ENCODE data around the gene PARVA.

Gene PARVA

GRCh38 chr11:12392672-12393071 is 15.3 kb downstream of the PARVA start:
- H4K8ac ChIP-seq (ENCODE audit: low read length), result no peak overlapping the region
- H3K9me3 ChIP-seq (ENCODE audit: control insufficient read depth, low read length), result peaks cover 5% of the 10 kb centered on the region
- no peak overlapping the region for H2AK5ac ChIP-seq (ENCODE audit: low read length, severe bottlenecking)
- H3K27ac ChIP-seq (ENCODE audit: low read length, poor library complexity, severe bottlenecking), result no peak overlapping the region
- no peaks in the 10 kb centered on the region for H3K27me3 ChIP-seq (ENCODE audit: control insufficient read depth in 1 of 2, insufficient read depth in 1 of 2, low read length in 2 of 2)
- no peak overlapping the region for H2BK120ac ChIP-seq (ENCODE audit: low read depth, low read length)
- H2BK5ac ChIP-seq (ENCODE audit: low read depth, low read length, poor library complexity, severe bottlenecking), result no peak overlapping the region
- H3K4me3 ChIP-seq (ENCODE audit: insufficient read depth in 1 of 2, low read depth in 1 of 2, low read length in 2 of 2), result no peak overlapping the region
- no peak overlapping the region for H2BK12ac ChIP-seq (ENCODE audit: low read length in 2 of 2)
- H3K36me3 ChIP-seq (ENCODE audit: control insufficient read depth in 1 of 2, insufficient read depth in 2 of 2, low read depth in 1 of 2, low read length in 2 of 2), result peaks cover 3 to 22% of the 10 kb centered on the region in 2 experiments
- H3K4me2 ChIP-seq (ENCODE audit: low read length, poor library complexity, severe bottlenecking), result no peak overlapping the region
- H4K91ac ChIP-seq (ENCODE audit: low read length), result no peak overlapping the region
- 100% methylated on average over 1 of the region's 1 CpG for WGBS
- no peak overlapping the region for H3K18ac ChIP-seq (ENCODE audit: low read depth in 1 of 2, low read length in 2 of 2)
- H3K23ac ChIP-seq (ENCODE audit: low read length in 2 of 2), result no peak overlapping the region
- no peak overlapping the region for H2BK15ac ChIP-seq (ENCODE audit: low read depth, poor library complexity, severe bottlenecking)
- no peak for DNase-seq
- H2AFZ ChIP-seq (ENCODE audit: low read depth, low read length), result no peak overlapping the region
- H3K79me1 ChIP-seq (replicated peaks; ENCODE audit: low read length, poor library complexity, severe bottlenecking), result peaks cover 22% of the 10 kb centered on the region
- no peak overlapping the region for H3K14ac ChIP-seq (ENCODE audit: low read length in 2 of 2)
- no peak overlapping the region for H3K9ac ChIP-seq (ENCODE audit: low read length)
- H3K4me1 ChIP-seq (ENCODE audit: control insufficient read depth, insufficient read depth, low read depth, low read length), result peaks cover 15% of the 10 kb centered on the region
- no peak overlapping the region for H3K4ac ChIP-seq (ENCODE audit: low read depth in 1 of 2, low read length in 2 of 2)

- no peak for DNase-seq
- Histone ChIP-seq H4K8ac (ENCODE audit: low read length) (no peak overlapping the region), H3K36me3 (ENCODE audit: control insufficient read depth in 1 of 2, insufficient read depth in 2 of 2, low read depth in 1 of 2, low read length in 2 of 2) (peaks cover 3 to 22% of the 10 kb centered on the region in 2 experiments), H2BK15ac (ENCODE audit: low read depth, poor library complexity, severe bottlenecking) (no peak overlapping the region), H3K23ac (ENCODE audit: low read length in 2 of 2) (no peak overlapping the region), H4K91ac (ENCODE audit: low read length) (no peak overlapping the region), H3K27me3 (ENCODE audit: control insufficient read depth in 1 of 2, insufficient read depth in 1 of 2, low read length in 2 of 2) (no peaks in the 10 kb centered on the region), H2AFZ (ENCODE audit: low read depth, low read length) (no peak overlapping the region), H3K79me1 (replicated peaks; ENCODE audit: low read length, poor library complexity, severe bottlenecking) (peaks cover 18% of the 10 kb centered on the region), H3K4me3 (ENCODE audit: insufficient read depth in 1 of 2, low read depth in 1 of 2, low read length in 2 of 2) (no peak overlapping the region), H3K27ac (ENCODE audit: low read length, poor library complexity, severe bottlenecking) (no peak overlapping the region), H3K4me2 (ENCODE audit: low read length, poor library complexity, severe bottlenecking) (no peak overlapping the region), H2AK5ac (ENCODE audit: low read length, severe bottlenecking) (no peak overlapping the region), H3K9ac (ENCODE audit: low read length) (no peak overlapping the region), H2BK12ac (ENCODE audit: low read length in 2 of 2) (no peak overlapping the region), H2BK120ac (ENCODE audit: low read depth, low read length) (no peak overlapping the region), H3K4ac (ENCODE audit: low read depth in 1 of 2, low read length in 2 of 2) (no peak overlapping the region), H3K4me1 (ENCODE audit: control insufficient read depth, insufficient read depth, low read depth, low read length) (peaks cover 18% of the 10 kb centered on the region), H3K9me3 (ENCODE audit: control insufficient read depth, low read length) (peaks cover 5% of the 10 kb centered on the region), H2BK5ac (ENCODE audit: low read depth, low read length, poor library complexity, severe bottlenecking) (no peak overlapping the region), H3K14ac (ENCODE audit: low read length in 2 of 2) (no peak overlapping the region), H3K18ac (ENCODE audit: low read depth in 1 of 2, low read length in 2 of 2) (no peak overlapping the region)
- no CpG with 5 or more reads among the region's 1 CpG for WGBS
Observed at GRCh38 chr11:12393691-12394090, 16.3 kb downstream of the PARVA start.

GRCh38 chr11:12394601-12395000 is 17.2 kb downstream of the PARVA start:
- H3K27ac ChIP-seq (ENCODE audit: low read length, poor library complexity, severe bottlenecking), result no peak overlapping the region
- peaks cover 3 to 22% of the 10 kb centered on the region in 2 experiments for H3K36me3 ChIP-seq (ENCODE audit: control insufficient read depth in 1 of 2, insufficient read depth in 2 of 2, low read depth in 1 of 2, low read length in 2 of 2)
- WGBS, result 96% methylated on average over 4 of the region's 6 CpGs
- H3K9ac ChIP-seq (ENCODE audit: low read length), result no peak overlapping the region
- no peak overlapping the region for H3K4me3 ChIP-seq (ENCODE audit: insufficient read depth in 1 of 2, low read depth in 1 of 2, low read length in 2 of 2)
- H2BK120ac ChIP-seq (ENCODE audit: low read depth, low read length), result no peak overlapping the region
- H3K79me1 ChIP-seq (replicated peaks; ENCODE audit: low read length, poor library complexity, severe bottlenecking), result peaks cover 18% of the 10 kb centered on the region
- no peak overlapping the region for H2BK12ac ChIP-seq (ENCODE audit: low read length in 2 of 2)
- no peak overlapping the region for H2AFZ ChIP-seq (ENCODE audit: low read depth, low read length)
- DNase-seq, result no peak
- no peak overlapping the region for H3K4ac ChIP-seq (ENCODE audit: low read depth in 1 of 2, low read length in 2 of 2)
- H2AK5ac ChIP-seq (ENCODE audit: low read length, severe bottlenecking), result no peak overlapping the region
- no peak overlapping the region for H4K91ac ChIP-seq (ENCODE audit: low read length)
- H3K27me3 ChIP-seq (ENCODE audit: control insufficient read depth in 1 of 2, insufficient read depth in 1 of 2, low read length in 2 of 2), result no peaks in the 10 kb centered on the region
- no peak overlapping the region for H2BK5ac ChIP-seq (ENCODE audit: low read depth, low read length, poor library complexity, severe bottlenecking)
- H3K14ac ChIP-seq (ENCODE audit: low read length in 2 of 2), result no peak overlapping the region
- peaks cover 5% of the 10 kb centered on the region for H3K9me3 ChIP-seq (ENCODE audit: control insufficient read depth, low read length)
- H3K4me2 ChIP-seq (ENCODE audit: low read length, poor library complexity, severe bottlenecking), result no peak overlapping the region
- H3K23ac ChIP-seq (ENCODE audit: low read length in 2 of 2), result no peak overlapping the region
- peaks cover 16% of the 10 kb centered on the region for H3K4me1 ChIP-seq (ENCODE audit: control insufficient read depth, insufficient read depth, low read depth, low read length)
- H3K18ac ChIP-seq (ENCODE audit: low read depth in 1 of 2, low read length in 2 of 2), result no peak overlapping the region
- H2BK15ac ChIP-seq (ENCODE audit: low read depth, poor library complexity, severe bottlenecking), result no peak overlapping the region
- no peak overlapping the region for H4K8ac ChIP-seq (ENCODE audit: low read length)

- no peak overlapping the region for H2BK120ac ChIP-seq (ENCODE audit: low read depth, low read length)
Observed at GRCh38 chr11:12395333-12395732, 18.0 kb downstream of the PARVA start.

More at GRCh38 chr11:12395333-12395732, 18.0 kb downstream of the PARVA start:
- H3K14ac ChIP-seq (ENCODE audit: low read length in 2 of 2), result no peak overlapping the region
- no peak overlapping the region for H2BK12ac ChIP-seq (ENCODE audit: low read length in 2 of 2)
- no peak overlapping the region for H3K18ac ChIP-seq (ENCODE audit: low read depth in 1 of 2, low read length in 2 of 2)
- no peaks in the 10 kb centered on the region for H3K27me3 ChIP-seq (ENCODE audit: control insufficient read depth in 1 of 2, insufficient read depth in 1 of 2, low read length in 2 of 2)
- no peak overlapping the region for H3K27ac ChIP-seq (ENCODE audit: low read length, poor library complexity, severe bottlenecking)
- H3K4me1 ChIP-seq (ENCODE audit: control insufficient read depth, insufficient read depth, low read depth, low read length), result peaks cover 13% of the 10 kb centered on the region
- H3K4me2 ChIP-seq (ENCODE audit: low read length, poor library complexity, severe bottlenecking), result no peak overlapping the region
- H3K36me3 ChIP-seq (ENCODE audit: control insufficient read depth in 1 of 2, insufficient read depth in 2 of 2, low read depth in 1 of 2, low read length in 2 of 2), result peaks cover 3 to 22% of the 10 kb centered on the region in 2 experiments
- H3K9ac ChIP-seq (ENCODE audit: low read length), result no peak overlapping the region
- H3K4me3 ChIP-seq (ENCODE audit: insufficient read depth in 1 of 2, low read depth in 1 of 2, low read length in 2 of 2), result no peak overlapping the region
- H2AFZ ChIP-seq (ENCODE audit: low read depth, low read length), result no peak overlapping the region
- peaks cover 14% of the 10 kb centered on the region for H3K79me1 ChIP-seq (replicated peaks; ENCODE audit: low read length, poor library complexity, severe bottlenecking)
- no peak overlapping the region for H2BK15ac ChIP-seq (ENCODE audit: low read depth, poor library complexity, severe bottlenecking)
- no peak overlapping the region for H4K91ac ChIP-seq (ENCODE audit: low read length)
- H3K4ac ChIP-seq (ENCODE audit: low read depth in 1 of 2, low read length in 2 of 2), result no peak overlapping the region
- no peak for DNase-seq
- H4K8ac ChIP-seq (ENCODE audit: low read length), result no peak overlapping the region
- H3K9me3 ChIP-seq (ENCODE audit: control insufficient read depth, low read length), result peaks cover 5% of the 10 kb centered on the region
- no peak overlapping the region for H2BK5ac ChIP-seq (ENCODE audit: low read depth, low read length, poor library complexity, severe bottlenecking)
- no peak overlapping the region for H2AK5ac ChIP-seq (ENCODE audit: low read length, severe bottlenecking)
- no peak overlapping the region for H3K23ac ChIP-seq (ENCODE audit: low read length in 2 of 2)
- WGBS, result 88% methylated on average over 9 of the region's 9 CpGs
